Measurements from ENCODE around the gene MRAP2.
"Not testable (repeated sequence)": the region's sequence is repeated elsewhere in the genome, so short reads cannot be mapped to it uniquely, and the experiment has no call there.

MRAP2 gene

GRCh38 chr6:84078335-84078734, 44.8 kb downstream of the MRAP2 start:
- DNase-seq, result no peak

GRCh38 chr6:84081222-84081621, 47.6 kb downstream of the MRAP2 start:
- no peak for DNase-seq

- DNase-seq, result no peak
Measured at GRCh38 chr6:84082689-84083265, 49.2 kb downstream of the MRAP2 start.

GRCh38 chr6:84084705-84085104, 51.1 kb downstream of the MRAP2 start:
- DNase-seq, result not testable (repeated sequence)

GRCh38 chr6:84086056-84086455, 52.5 kb downstream of the MRAP2 start:
- DNase-seq, result no peak

- no peak for DNase-seq
Measured at GRCh38 chr6:84086545-84087429, 53.2 kb downstream of the MRAP2 start.

GRCh38 chr6:84089081-84089480, 55.5 kb downstream of the MRAP2 start:
- DNase-seq, result no peak

- DNase-seq, result no peak
Measured at GRCh38 chr6:84089552-84089951, 56.0 kb downstream of the MRAP2 start.

GRCh38 chr6:84093441-84094435, 60.2 kb downstream of the MRAP2 start:
- DNase-seq, result no peak

GRCh38 chr6:84095156-84095555, 61.6 kb downstream of the MRAP2 start:
- DNase-seq, result no peak

GRCh38 chr6:84103029-84103428, 69.5 kb downstream of the MRAP2 start:
- no peak for DNase-seq

GRCh38 chr6:84105215-84105924, 71.8 kb downstream of the MRAP2 start:
- DNase-seq, result not testable (repeated sequence)

GRCh38 chr6:84107495-84107894, 73.9 kb downstream of the MRAP2 start:
- no peak for DNase-seq

GRCh38 chr6:84111351-84111750, 77.8 kb downstream of the MRAP2 start:
- not testable (repeated sequence) for DNase-seq

- not testable (repeated sequence) for DNase-seq
Measured at GRCh38 chr6:84114933-84115594, 81.5 kb downstream of the MRAP2 start.

- no peak for DNase-seq
Measured at GRCh38 chr6:84118191-84118590, 84.6 kb downstream of the MRAP2 start.

- no peak for DNase-seq
Measured at GRCh38 chr6:84119277-84119676, 85.7 kb downstream of the MRAP2 start.

- no peak for DNase-seq
Measured at GRCh38 chr6:84123186-84123585, 89.6 kb downstream of the MRAP2 start.

GRCh38 chr6:84129588-84129987, 96.0 kb downstream of the MRAP2 start:
- DNase-seq, result not testable (repeated sequence)

GRCh38 chr6:84133385-84133784, 99.8 kb downstream of the MRAP2 start:
- DNase-seq, result not testable (repeated sequence)

- no peak for DNase-seq
Measured at GRCh38 chr6:84135291-84135690, 101.7 kb downstream of the MRAP2 start.

Data from KG1 (cell line).